BJ (cell line): ENCODE measurements around the gene PGS1. TPM values are rescaled to one million over a fixed set of nuclear protein-coding genes. Genes with fewer than 3 reads are reported as not detected.

ENCODE experiments used
- CTCF ChIA-PET: fragments of 350-600 bp; formaldehyde crosslinking; extraction: SDS; loops from one replicate; lab custom pipeline; 2021; ENCODE audit warnings: antibody characterized with exemption, inconsistent platforms; lab: Yijun Ruan, JAX
- POLR2A ChIA-PET: fragments of 300-600 bp; sonication (Branson Sonifier 250); formaldehyde crosslinking; extraction: SDS; loops from one replicate; lab custom pipeline; 2021; ENCODE audit warnings: antibody characterized with exemption; lab: Charles Lee
- DNase-seq: peaks from one replicate; pipeline ENCODE4 v3.0.0-alpha.2; 2011; ENCODE audit warnings: low read depth
- H3K27me3 ChIP-seq: 2 replicates; pipeline ENCODE4 v1.6.0; 2011; ENCODE audit warnings: low read length; ENCODE audit not compliant: control insufficient read depth, insufficient read depth
- H3K36me3 ChIP-seq: 2 replicates; pipeline ENCODE4 v1.5.1; 2011; ENCODE audit warnings: low read length; ENCODE audit not compliant: control insufficient read depth, insufficient read depth
- H3K4me3 ChIP-seq: 2 replicates; pipeline ENCODE4 v1.5.1; 2011; ENCODE audit warnings: low read depth, mild to moderate bottlenecking, control low read depth, low read length
- CTCF ChIP-seq: IDR thresholded peaks from 2 replicates; pipeline ENCODE4 v1.5.1; 2011; ENCODE audit warnings: low read depth, mild to moderate bottlenecking, control low read depth, inconsistent platforms, low read length, moderate library complexity; ENCODE audit not compliant: insufficient read depth
- polyA plus RNA-seq: library from polyadenylated mRNA; depleted of rRNA; stranded (reverse); fragments of >200 nt; gene quantifications from 2 replicates; pipeline ENCODE4 v1.2.3, GENCODE V29; 2011

Gene PGS1
- polyA plus RNA-seq, 1 experiment, result 37.7 TPM

GRCh38 chr17:78442648-78443218, 64.3 kb downstream of the PGS1 start:
- no peak for TF ChIP-seq CTCF
- Histone ChIP-seq H3K36me3 (no peaks in the 10 kb centered on the region), H3K4me3 (no peak overlapping the region), H3K27me3 (no peaks in the 10 kb centered on the region; the same call in 1 of the 2 replicates)
- DNase-seq, result no peak
- ChIA-PET CTCF (interaction anchor here (0.6 kb wide), 1 partner anchor 31 kb away, joined by 3 read pairs; no protein-coding TSS in a partner anchor), POLR2A (no interaction called here)

- TF ChIP-seq CTCF, result no peak
- DNase-seq, result no peak
- H3K4me3 ChIP-seq, result no peak overlapping the region
- H3K27me3 ChIP-seq, result no peaks in the 10 kb centered on the region; the same call in 1 of the 2 replicates
- CTCF ChIA-PET, result interaction anchor here (1.2 kb wide), 1 partner anchor 15 kb away, joined by 3 read pairs; no protein-coding TSS in a partner anchor
- POLR2A ChIA-PET, result no interaction called here
- H3K36me3 ChIP-seq, result no peaks in the 10 kb centered on the region
Measured at GRCh38 chr17:78444392-78444791, 65.9 kb downstream of the PGS1 start.

- TF ChIP-seq CTCF, result no peak
- Histone ChIP-seq H3K27me3 (no peaks in the 10 kb centered on the region; the same call in 1 of the 2 replicates), H3K4me3 (no peak overlapping the region), H3K36me3 (no peaks in the 10 kb centered on the region)
- POLR2A ChIA-PET, result interaction anchor here (0.6 kb wide), 1 partner anchor 79 kb away, joined by 4 read pairs; no protein-coding TSS in a partner anchor
- CTCF ChIA-PET, result interaction anchor here (2.2 kb wide), 1 partner anchor 10 kb away, joined by 6 read pairs; no protein-coding TSS in a partner anchor
- DNase-seq, result no peak
Measured at GRCh38 chr17:78446833-78447232, 68.4 kb downstream of the PGS1 start.

GRCh38 chr17:78448356-78448993, 70.0 kb downstream of the PGS1 start:
- ChIA-PET CTCF (interaction anchor here (0.7 kb wide), 1 partner anchor 43 kb away, joined by 3 read pairs; no protein-coding TSS in a partner anchor), POLR2A (no interaction called here)

More at GRCh38 chr17:78448356-78448993, 70.0 kb downstream of the PGS1 start:
- Histone ChIP-seq H3K4me3 (no peak overlapping the region), H3K36me3 (no peaks in the 10 kb centered on the region), H3K27me3 (no peaks in the 10 kb centered on the region)
- peak; percentile 20; the same call in 1 of the 2 replicates for TF ChIP-seq CTCF
- DNase-seq, result no peak
